HS-5 (cell line): ENCODE results near the gene MMD.
A peak's percentile ranks its signal among the peaks of the same experiment; 100 is the strongest.
"Not testable (repeated sequence)": the region's sequence is repeated elsewhere in the genome, so short reads cannot be mapped to it uniquely, and the experiment has no call there.

ENCODE experiments used
- DNase-seq: peaks from one replicate; pipeline ENCODE4 v3.0.0-alpha.2; 2012; ENCODE audit warnings: low read depth

The MMD gene

DNA sequence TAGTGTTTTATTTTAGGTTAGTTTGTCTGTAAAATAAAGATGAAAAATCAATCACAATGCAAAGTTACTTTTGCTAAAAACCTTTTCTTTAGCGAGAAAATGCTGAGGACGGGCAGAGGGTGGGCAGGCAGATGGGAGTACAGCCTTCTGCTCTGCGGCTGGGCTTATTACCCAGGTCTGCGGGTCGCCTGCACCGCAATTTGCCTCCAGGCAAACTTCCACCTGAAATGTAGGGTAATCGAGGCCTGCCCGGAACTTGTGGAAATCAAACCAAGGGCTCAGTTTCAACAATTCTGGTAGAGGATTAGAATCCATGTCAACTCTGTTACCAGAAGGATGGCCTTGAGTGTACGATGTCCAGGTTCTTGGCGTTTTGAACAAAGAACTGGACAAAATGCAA is 22.3 kb upstream of the MMD start:
- DNase-seq: no peak

DNA sequence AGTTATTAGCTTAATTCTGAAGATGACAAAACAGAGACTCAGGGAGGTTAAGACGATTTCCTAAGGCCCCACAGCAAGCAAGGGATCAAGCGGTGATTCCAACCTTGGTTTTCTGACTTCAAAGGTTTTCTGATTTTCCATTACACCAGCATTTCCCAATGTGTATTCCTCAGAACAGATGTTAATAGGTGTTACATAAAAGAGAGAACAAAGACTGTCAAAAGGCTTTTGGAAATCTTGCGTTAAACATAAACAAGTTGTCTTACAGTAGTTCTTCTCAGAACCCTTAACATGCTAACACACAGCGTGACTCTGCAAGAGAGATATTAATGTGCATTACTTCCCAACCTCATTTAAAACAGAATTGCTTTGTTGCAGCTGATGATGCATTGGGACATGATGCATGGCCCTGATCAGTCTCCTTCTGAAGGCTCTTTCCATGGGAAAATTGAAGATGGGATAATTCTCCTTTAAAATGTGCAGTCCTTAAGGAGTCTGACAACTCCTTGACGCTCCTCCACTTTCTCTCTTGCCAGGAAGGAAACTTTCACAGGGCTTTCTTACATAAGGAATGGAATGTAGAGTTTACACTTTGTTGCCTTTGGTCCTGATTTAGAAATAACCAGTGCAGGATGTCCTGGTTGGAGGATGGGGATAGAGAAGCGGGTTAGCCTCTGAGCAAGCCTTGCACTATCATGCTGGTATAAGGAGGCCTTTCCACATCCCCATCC is 21.5 kb upstream of the MMD start:
- DNase-seq: no peak

DNA sequence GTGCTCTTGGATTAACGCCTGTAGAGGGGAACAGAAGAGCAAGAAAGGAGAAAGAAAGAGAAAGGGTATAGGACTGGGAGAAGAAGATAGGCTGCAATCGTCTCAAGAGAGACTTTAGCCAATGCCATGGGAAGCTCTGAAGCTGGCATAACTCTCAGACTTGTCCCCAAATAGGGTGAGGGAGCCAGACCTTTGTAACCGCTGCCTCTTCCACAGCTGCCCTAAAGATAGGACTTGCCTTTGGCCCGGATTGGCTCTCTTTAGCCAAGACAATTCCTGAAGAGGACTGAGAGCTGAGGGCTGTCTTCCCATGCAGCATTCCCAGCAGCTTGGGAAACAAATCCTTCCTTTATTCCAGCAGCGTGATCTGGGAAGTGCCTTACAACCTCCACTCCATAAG is 20.8 kb upstream of the MMD start:
- no peak for DNase-seq

DNA sequence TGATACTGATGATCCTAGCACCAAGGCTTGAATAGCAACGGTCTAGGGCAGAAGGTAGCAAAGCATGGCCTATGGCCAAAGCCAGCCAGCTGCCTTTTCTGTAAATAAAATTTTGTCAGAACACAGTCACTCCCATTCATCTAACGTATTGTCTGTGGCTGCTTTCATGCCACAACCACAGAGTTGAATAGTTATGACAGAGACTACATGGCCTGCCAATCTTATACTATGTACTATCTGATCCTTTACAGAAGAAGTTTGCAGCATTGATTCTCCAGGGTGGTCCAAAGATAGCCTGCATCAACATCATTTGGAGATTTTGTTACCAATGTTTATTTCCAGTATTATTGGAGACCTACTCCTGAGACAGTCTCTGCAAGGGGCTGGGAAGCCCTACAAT is 19.9 kb upstream of the MMD start:
- no peak for DNase-seq

DNA sequence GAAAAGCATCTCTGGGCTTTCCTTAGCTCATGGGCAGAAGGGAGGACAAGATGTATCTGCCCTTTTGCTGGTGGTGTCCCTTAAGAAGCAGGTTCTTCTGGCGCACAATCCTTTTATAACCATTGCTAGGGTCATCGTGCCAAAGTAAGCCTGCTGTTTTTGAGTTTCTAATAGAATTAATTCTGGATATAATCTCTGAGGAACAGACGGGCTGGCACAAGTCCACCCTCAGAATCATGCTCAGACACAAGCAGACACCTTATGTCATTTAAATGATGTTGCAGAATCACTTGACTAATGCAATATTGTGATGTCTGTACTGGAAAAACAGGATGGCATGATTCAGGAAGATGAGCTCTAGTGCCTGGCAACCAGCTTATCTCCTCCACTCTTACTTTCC is 18.8 kb upstream of the MMD start:
- DNase-seq: no peak

DNA sequence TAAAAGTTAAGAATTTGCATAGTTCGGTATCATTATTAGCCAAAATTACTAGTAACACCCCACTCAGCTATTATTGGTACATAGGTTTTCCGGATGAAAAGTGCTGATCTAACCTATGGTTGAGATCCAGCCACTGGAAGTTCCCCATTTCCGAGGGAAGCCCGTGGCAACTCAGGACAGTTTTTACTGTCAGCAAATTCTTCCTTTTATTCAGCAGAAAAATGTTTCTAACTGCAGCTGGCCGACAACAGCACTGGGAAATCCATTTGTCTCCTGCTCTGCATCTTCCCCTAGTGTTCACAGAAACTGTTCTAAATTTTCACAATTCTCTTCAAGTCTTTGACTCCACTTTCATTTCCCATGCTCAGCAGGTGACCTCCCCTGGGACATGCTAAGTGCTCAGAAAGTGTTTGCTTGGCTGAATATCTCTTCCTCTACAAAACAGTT is 15.5 kb upstream of the MMD start:
- no peak for DNase-seq

DNA sequence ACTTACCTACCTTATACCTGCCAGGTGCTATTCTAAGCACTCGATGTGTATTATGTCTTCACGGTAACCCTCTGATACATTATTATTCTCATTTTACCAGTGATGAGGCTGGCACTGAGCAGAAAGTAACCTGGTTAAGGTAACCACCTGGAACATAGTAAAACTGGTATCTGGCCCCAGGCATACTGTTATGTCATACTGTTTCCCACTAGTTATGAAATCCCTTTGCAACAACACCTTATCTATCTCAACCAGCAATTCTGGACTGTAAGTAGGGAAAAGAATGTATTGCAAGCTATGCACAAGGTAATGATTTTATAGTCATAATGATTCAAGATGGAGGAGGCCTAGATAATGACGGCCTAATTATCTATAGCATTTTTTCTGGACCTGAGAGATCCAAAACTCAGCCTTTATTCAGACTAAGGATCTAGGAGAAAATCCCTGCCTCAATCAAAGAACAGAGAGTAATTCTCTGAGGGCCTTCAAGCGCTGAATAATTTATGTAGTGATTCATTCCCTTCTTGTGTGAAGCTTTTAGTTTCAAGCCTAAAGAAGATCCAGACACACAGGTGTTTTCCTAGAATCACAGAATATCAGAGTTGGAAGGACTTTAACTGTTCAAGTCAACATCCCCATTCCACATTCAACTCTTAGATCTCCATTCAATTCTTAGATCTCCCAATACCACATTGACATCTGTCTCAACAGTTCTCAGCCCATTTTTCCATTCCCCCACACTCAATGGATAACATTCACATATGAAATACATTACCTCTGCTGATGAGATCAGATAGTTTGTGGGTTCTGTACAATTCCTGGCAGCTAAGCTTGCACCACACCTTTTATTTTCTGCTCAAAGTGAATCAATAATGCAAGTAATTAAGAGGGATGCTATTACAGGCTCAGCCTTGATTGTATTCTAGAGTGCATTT is 14.9 kb upstream of the MMD start:
- no peak for DNase-seq

DNA sequence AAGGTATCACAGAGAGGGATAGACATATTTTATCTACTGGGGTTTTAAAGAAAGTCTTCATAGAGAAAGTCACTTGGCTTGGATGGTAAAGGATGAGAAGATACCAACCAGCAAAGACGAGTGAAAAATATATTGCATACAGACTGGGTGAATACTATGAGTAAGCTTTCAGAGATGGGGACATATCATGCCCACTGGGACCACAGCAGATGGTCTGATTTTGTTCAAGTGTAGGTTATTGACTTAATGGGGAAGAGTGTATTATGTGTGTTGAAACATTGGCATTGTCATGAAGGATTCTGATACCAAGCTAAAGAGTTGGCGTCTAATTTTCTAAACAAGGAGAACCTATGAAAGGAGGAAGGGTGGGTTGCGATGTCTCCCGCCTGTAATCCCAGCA is 13.8 kb upstream of the MMD start:
- DNase-seq: no peak

DNA sequence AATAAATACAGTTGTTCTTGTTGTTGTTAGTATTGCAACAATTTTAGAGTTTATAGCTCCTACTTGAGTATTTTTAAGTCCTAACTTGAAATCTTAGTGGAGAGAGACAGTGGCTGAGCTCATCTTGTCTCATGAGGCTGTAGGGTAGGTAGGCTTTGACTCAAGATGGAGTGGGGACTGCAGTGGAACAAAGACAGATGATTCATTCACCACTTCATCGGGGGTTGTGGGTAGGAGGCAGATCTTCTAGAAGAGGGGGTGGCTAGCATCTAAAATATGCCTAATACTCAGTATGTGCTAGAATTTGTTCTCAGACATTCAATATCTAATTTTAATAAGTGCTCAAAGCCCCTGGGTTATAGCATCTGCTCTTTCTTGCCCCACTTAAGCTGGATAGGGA is 13.1 kb upstream of the MMD start:
- no peak for DNase-seq

DNA sequence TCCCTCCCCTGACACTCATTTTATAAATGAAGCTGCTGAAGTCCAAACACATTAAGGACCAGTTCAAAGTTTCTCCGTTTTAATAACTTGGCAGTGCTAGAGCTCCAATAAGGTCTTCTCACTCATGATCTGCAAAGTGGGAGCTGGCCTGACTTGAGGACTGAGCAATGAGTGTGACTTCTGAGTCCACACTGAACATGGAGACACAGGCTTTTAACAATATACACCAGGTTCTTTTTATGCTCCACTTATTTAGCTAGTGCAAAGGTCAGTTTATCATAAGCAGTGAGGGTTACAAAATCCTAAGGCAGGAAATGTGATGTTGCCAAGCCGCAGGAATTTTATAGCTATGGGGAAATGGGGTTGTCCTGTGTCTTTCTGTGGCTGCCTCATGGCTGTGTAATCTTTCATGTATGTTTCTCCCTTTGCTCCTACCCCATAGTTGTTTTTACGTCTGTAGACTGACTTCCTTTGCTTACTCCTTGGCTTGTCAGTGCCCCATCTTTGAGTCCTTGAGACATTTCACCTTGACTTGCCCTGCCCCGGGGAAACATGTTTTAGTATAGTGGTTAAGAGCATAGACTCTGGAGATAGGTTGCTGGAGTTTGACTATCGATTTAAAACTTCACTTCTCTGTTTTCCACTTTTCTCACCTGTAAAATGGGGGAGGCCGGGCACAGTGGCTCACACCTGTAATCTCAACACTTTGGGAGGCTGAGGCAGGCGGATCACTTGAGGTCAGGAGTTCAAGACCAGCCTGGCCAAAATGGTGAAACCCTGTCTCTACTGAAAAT is 12.2 kb upstream of the MMD start:
- DNase-seq: peak; percentile 92

DNA sequence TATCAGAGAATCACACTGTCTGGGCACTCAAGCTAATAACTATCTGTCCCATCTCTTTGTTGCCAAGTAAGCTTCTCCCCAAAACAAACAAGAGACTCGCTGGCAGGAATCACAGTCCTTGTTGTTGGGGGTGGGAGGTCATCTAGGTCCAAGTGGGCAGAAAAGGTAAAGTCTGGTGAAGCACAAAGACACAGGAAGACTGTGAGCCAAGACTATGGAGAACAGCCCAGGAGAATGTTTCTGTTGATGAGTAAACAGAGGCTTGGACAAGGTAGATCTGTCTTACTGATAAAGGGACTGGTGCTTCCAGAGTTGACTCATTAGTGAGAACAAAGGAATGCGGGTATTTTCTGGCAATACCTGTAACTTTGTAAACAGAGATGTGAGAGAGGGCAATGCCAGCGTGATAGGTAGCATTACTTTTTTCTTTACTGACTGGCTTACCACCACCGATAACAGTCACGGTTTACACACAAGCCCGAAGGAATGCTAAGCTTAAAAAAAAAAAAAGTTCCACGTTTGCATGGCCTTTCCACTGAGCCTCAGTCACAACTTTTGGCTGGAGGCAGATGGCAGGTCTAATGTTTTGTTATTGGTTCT is 11.5 kb upstream of the MMD start:
- no peak for DNase-seq

DNA sequence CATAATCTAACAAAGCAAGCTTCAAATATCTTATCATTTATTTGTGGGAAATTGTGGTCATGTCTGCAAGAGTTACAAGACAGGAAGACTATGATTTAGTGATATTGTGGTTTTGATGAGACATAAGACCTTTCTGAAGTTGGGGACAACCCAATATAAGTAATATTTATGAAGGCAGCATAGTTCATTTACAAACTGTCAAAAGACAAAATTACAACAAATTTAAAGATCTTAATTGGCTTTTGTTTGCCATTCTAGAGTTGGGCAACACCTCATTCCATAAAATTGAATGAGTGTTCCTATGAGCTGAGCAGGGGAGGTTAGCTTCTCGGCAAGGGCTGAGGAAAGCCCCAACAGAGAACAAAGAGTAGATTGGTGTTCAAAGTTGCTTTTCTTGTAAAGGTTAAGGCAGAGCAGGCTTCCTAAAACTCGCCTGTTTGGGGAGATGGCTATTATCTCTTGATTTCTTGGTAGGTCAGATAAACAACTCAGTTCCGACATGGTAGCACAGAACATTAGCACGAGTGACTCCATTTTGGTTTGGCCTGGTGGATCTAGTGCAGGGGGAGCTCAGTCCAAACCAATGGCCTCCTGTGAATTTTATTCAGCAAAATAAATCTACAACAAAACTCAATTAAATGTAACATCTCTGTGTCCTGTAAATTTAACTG is 10.9 kb upstream of the MMD start:
- DNase-seq: no peak

DNA sequence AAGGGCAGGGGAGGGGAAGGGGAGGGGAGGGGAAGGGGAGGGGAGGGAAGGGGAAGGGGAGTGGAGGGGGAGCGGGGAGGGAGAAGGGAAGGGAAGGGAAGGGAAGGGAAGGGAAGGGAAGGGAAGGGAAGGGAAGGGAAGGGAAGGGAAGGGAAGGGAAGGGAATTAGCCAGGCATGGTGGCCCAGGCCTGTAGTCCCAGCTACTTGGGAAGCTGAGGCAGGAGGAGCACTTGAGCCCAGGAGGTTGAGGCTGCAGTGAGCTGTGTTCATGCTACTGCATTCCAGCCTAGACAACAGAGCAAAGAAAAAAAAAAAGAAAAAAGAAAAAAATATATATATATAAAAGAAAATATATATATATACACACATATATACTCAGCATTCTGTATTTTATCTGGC is 10.3 kb upstream of the MMD start:
- DNase-seq: not testable (repeated sequence)

DNA sequence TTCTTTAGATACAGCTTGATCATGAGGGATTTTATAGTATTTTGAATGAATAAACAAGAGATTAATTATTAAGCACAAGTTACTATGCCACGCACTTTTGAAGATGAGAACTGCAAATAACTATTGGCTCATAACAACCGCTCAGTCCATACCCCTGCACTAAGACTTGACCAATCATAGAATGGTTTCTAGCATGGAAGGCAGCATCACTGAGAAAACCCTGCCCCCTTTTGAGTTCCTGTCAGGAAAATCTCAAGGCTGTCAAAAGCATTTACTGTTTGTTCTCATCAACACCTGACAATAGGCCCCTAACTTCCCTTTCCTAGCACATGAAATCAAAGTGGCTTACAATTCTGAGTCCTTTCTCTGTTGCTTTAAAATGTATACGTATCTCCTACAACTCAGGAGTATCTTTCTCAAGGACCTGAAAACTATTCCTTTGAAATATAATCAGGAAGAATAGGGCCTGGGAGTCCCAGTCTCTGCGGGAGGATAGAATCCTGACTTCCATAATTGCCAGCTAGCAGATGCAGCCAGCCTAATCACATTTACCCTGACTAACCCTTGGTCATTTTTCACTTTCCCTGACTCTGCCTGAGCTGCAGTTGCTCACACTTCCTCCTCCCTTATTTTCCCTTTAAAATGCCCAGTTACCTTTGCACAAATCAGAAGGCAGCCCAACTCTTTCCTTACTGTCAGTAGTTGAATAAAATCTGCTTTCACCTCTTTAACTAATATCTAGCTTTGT is 9.1 kb upstream of the MMD start:
- no peak for DNase-seq

DNA sequence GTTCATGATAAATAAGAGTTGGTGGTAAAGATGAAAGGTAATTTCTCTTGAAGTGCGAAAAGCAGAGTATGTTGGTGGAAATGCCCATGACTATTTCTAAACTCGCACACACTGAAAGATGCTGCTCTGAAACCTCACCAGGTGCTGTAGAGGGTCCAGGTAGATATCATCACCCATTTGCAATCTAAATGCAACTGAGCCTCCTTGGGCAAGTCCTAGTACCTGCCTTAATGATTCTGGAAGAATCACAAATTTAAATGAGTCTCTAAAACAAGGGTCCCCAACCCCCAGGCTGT is 5.9 kb upstream of the MMD start:
- no peak for DNase-seq

DNA sequence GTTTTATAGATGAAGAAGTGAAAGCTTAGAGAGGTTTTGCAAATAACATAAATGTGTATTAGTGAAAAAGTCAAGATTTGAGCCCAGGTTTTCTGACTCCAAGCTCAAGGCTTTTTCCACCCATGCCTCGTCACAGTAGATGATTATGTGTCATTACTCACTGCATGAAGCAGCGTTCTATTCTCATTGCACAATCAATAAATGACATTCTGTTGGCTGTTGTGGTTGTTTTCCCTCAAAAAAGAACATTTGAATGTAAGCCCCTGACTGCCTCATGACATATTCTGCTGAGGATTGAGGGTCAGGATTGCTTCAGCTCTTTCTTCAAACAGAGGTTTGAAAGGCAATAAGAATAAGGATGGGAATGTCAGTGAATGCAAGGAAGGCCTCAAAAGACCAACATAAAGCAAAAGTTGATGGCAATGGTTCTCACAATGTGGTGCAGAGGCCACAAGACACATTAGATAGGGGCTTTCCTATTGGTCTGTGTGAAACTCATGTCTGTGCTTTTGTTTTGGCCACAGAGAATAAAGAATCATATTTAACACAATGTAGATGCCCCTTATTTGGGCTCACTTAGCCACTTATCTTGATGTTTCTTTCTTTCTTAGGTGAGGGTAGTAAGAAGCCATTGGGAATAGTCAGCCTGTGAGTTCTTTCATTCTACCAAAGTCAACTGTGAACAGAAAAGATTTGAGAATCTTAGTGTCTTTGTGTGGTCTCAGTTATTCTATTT is 5.4 kb upstream of the MMD start:
- DNase-seq: no peak

DNA sequence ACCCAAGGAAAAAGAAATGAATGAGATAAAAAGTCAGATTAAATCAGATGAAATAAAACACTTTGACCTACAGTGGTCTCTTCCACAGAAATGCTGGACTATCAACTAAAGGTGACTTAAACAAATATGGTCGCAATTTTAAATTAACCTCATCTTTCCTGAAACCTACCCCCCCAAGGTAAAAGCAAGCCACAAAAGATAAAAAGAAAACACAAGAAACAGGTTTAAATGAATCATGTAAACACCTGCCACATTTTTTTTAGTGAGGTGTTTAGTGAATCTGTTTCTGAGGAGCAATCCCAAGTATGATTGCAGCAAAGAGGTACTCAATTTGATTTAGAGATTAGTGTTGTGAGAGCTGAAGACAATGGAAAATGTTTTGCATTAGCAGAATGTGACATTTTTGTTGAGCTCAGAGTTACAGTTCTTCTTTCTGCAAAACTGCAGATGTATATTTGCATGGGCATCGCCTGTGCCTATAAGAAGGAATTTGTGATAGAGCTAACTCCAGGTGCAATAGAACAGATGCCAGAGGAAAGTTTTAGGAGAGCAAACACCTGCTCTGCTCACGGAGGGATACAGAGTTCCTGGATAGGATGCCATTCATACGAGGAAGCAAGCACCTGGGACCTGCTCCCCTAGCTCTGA is 3.4 kb upstream of the MMD start:
- DNase-seq: no peak

DNA sequence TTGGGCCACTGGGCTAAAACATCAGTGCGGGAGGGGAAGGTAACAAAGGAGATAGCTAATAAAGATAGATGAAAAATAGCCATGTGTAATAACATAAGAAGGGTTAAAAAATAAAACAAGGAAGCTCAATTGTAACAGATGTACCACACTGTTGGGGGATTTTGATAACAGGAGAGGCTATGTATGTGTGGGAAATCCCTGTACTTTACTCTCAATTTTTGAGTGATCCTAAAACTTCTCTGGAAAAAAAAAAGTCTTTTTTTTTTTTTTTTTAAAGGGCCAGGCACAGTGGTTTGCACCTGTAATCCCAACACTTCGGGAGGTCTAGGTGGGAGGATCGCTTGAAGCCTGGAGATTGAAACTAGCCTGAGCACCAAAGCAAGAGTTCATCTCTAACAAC is 1.9 kb upstream of the MMD start:
- no peak for DNase-seq

DNA sequence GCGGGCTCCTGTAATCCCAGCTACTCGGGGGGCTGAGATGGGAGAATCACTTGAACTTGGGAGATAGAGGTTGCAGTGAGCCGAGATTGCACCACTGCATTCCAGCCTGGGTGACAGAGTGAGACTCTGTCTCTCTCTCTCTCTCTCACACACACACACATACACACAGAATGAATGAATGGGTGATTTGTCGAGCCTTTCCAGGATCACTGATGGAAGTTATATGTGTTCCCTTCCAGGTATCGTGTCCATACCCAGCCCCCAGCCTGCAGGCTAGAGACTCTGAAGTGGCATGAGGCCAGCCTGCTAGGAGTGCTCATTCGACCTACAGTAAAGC is 1.2 kb upstream of the MMD start:
- not testable (repeated sequence) for DNase-seq

DNA sequence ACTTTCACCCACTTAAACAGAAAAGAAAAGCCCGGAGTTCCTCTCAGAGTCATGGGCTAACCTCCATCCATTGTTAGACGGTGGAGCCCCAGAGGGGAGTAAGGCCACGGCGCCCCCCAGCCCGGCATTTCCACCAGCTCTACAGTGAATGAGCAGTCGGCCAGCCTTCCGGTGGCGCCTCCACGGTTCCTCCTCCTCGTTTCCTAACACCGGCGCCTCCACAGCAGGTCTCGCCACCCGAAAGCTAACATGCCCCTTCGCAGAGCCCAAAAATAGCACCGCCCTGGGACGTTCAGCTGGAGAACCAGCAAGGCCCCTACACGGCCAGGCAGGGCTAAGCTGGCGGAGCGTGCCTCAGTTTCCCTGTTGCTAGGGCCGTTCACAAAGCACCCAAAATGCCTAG is 858 bp downstream of the MMD start:
- DNase-seq: no peak
